HG03045 (cell line): ENCODE measurements around the gene ZNF296.
A peak's percentile ranks its signal among the peaks of the same experiment; 100 is the strongest.

Source experiments
- ATAC-seq: cut with Tn5 transposase; IDR thresholded peaks from one replicate; pipeline ENCODE4 v1.9.1; 2021; ENCODE audit warnings: mild to moderate bottlenecking, moderate library complexity; ENCODE audit not compliant: unreplicated experiment

The ZNF296 gene

DNA sequence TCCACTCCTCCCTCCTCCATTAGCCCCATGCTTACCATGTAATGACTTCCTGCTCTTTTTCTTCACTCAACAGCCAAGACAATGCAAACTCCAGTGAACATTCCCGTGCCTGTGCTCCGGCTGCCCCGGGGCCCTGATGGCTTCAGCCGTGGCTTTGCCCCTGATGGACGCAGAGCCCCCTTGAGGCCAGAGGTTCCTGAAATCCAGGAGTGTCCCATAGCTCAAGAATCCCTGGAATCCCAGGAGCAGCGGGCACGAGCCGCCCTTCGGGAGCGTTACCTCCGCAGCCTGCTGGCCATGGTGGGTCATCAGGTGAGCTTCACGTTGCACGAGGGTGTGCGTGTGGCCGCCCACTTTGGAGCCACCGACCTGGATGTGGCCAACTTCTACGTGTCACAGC lies 13.8 kb upstream of the ZNF296 start:
- ATAC-seq, result no peak

- no peak for ATAC-seq
Observed at GRCh38 chr19:45087531-45087930, 11.3 kb upstream of the ZNF296 start.

GRCh38 chr19:45086480-45086879 lies 10.2 kb upstream of the ZNF296 start:
- no peak for ATAC-seq

DNA sequence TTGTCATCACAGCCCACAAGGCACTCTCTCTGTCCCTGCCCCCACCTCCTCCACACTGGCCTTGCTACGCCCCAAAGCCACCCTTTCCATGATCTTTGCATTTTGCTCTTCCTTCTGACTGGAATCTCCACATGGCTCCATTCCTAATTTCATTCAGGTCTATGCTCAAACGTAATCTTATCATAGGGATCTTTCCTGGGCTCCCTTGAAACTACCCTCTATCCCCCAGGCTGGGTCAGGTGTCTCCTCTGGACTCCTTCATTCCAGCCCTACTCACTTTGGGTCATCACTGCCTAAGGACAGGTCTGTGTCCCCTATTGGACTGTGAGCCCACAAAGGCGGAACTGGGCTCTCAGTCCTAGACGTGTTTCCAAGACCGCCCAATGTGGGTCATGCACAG lies 5.9 kb upstream of the ZNF296 start:
- no peak for ATAC-seq

- no peak for ATAC-seq
Observed at GRCh38 chr19:45079911-45080370, 3.7 kb upstream of the ZNF296 start.

DNA sequence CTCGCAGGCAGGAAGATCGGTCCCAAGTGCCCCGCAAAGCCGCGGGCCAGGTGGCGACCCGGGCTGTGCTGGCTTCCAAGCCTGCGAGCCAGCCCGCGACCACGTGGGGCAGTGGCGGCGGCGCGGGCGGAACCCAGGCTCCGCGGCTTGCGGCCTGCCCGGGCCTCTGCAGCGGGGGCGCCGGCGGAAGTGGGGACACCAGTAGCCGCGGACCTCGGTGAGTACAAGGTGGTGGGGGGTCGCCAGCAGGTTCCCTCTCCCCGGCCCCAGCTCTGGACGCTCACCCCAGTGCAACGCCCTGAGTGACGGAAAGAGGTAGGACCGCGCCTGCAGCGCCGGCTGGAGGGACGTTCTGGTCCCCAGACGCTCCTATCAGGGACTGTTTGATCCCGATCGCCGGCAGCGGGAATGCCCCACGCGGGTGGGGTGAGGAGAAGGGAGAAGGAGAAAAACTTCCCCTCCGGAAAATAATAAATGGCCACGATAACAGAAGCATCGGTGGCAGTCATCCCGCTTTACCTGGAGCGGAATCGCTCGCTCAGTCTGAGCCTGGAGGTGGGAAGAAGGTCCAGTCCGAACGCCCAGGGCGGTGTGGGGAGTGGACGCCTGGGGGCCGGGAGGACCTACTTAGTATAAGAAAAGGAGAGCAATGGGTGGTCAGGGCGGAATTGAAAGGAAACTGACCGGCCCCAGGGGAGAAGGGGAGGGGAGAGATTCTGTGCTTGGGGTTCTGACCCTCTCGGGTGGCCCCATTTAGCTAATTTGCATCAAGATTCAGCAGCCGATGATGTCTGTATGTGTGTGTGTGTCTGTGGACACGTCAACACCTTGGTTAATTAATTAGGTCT lies 3.0 kb upstream of the ZNF296 start, which contains the start of gene GEMIN7:
TSS of gene GEMIN7 (plus strand) at position 198 of the 848 bp plus-strand sequence. CDS start 10,855 bp downstream, outside the sequence.
- peak; percentile 35 for ATAC-seq

DNA sequence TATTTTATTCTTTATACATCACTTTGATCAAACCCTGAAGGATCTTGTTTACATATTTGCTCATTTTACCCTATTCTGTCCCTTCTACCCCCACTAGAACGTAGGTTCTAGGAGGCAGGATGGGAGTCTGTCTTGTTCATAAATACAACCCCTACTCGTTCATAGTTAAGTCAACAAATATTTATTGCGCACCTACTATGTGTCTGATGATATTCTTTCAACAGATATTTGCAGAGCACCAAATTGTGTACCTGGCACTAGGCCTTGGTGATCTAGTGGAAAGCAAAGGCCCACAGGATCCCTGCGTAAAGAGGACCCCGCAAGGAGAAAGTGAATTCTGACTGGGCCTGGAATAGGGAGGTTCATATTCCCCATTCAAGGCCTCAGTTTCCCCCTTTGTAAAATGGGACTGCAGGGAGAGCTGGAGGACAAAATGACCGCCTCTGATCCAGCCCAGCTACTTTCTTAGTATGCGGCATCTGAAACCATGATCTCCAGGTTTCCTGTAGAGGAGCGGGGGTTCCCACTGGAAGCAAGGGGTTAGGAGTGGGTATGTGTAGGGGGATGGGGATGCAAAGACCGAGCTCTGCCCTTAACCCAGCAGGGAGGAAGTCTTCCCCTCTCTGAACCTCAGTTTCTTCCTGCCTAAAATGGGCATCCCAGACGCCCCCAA lies 2.2 kb upstream of the ZNF296 start:
- no peak for ATAC-seq

DNA sequence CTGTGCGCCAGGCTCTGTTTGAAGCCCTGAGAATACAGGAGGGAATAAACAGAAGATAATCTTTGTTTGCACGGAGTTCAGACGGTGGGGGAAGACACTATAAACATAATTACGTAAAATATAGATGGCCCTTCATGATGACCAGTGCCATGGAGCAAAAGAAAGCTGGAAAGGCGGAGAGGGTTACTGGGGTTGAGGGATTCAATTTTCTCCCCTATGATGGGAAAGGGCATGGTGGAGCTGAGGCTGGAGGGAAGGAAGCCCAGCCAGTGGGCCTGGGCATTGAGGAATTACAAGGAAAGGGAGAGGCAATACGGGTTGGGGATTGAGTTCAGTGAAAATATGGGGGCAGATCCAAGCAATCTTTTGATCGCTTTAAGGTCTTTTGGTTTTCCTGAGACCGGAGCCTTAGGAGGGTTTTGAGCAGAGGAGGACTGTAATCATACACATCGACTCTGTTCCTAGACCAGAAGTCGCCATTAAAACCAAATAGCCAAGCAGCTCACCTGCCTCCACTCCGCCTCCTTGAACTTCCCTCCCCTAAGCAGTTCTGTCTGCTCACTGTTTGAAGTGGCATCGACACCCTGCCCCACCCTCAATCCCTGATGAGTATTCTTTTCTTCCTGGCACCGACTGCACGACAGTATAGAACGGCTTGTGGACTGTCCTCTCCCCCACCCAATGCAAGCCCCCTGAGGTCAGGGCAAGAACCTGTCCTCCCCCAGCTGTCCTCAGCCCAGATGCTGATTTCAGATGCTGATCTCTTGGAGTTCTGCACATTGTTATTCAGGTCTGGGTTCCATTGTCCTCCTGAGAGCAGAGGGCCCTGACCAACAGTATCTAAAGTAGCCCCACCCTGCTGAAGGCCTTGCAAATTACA lies 813 bp upstream of the ZNF296 start:
- ATAC-seq, result no peak

GRCh38 chr19:45075301-45076028 lies 813 bp downstream of the ZNF296 start:
- peak; percentile 52 for ATAC-seq

DNA sequence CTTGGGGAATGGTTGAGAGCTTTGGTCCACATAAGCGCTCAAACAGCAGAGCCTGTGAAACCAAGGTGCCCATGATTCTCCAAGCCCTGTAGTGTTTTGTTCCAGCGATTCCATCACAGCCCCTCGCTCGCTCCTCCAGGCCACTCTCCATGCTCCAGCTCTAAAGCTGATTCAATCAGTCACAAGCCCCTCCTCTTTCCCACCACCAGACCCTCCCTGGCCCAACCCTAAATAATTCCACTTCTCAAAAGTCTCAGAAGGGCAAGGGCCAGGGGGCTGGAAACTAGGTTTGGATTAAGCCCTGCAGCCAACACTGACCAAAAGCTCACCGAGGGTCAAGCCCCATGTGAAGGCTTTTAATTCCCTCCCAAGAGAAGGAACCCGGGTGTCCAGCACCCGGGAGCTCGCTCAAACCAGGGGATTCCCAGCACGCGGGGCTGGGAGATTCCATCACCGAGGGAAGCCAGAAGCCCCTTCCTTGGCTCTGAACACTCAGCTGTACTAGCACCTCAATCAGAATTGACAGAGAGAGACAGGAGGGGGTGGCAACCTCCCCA lies 1.5 kb downstream of the ZNF296 start:
- peak; percentile 1 for ATAC-seq

DNA sequence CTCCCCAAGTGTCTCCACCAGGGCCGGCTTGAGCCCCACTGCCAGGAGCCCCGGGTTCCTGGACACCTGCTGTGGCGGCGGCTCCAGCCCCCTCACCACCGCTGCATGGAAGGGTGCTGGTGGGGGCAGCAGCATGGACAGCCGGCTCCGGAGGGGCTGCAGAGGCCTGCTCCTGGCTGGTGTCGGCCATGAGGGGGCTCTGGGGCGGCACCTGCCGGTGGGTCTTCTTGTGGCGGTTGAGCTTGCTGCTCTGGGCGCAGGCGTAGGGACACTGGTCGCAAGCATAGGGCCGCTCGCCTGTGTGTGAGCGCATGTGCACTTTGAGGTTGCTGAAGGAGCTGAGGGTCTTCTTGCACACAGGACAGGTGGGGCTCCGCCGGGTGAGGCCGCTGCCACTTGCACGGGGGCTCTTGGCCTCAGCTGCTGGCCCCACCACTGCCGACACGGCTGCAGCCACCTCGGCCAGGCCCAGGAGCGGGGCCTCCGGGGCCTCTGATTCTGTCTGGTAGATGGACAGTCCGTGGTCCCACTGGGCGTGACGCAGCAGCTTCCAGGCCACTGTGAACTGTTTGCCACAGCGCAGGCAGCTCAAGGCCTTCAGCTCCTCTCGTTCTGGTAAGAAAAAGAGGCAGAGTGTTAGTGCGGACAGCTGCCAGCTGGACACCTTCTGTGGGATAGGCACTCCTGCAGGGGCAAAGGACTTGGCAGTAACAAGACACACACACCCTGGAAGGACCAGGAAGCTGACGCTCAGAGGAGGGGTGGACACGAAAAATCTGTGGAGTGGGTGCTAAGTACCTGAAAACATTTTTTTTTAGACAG lies 4.1 kb downstream of the ZNF296 start:
- ATAC-seq, result no peak

DNA sequence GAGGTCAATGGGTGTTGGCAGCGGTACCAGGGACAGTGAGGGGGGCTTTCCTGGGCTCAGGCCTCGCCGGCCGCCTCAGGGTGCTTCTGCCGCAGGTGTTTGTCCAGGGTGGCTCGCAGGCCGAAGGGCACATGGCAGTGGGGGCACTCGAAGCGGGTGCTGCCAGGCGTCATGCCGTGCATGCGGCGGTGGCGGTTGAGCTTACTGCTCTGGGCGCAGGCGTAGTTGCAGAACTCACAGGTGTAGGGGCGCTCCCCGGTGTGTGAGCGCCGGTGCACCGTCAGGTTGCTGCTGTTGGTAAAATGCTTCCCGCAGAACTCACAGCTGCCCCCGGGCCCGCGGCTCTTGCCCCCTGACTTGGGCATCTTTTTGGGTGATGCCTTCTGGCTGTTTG lies 4.7 kb downstream of the ZNF296 start:
- ATAC-seq, result no peak

- no peak for ATAC-seq
Observed at GRCh38 chr19:45070861-45071544, 5.3 kb downstream of the ZNF296 start.

- ATAC-seq, result no peak
Observed at GRCh38 chr19:45070214-45070613, 6.1 kb downstream of the ZNF296 start.

GRCh38 chr19:45069056-45069455 lies 7.2 kb downstream of the ZNF296 start:
- no peak for ATAC-seq

DNA sequence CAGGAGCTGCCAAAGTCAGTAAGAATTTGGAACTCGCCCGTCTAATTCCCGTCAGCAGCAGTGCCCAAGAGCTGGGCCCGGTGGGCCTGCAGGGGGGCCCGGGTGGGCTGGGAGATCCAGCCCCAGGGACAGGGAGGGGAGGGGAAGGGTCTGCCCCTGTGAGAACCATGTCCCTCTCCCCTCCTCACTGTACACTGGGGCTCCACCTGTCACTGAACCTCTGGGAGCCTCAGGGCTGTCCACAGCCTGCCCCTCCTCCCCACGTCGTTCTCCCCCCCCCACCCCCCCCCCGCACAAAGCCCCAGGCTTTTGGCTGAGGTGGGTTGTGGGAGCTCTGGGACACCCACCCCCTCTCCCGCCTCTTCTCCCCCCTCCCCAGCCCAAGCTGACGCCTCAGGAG lies 8.2 kb downstream of the ZNF296 start:
- no peak for ATAC-seq

DNA sequence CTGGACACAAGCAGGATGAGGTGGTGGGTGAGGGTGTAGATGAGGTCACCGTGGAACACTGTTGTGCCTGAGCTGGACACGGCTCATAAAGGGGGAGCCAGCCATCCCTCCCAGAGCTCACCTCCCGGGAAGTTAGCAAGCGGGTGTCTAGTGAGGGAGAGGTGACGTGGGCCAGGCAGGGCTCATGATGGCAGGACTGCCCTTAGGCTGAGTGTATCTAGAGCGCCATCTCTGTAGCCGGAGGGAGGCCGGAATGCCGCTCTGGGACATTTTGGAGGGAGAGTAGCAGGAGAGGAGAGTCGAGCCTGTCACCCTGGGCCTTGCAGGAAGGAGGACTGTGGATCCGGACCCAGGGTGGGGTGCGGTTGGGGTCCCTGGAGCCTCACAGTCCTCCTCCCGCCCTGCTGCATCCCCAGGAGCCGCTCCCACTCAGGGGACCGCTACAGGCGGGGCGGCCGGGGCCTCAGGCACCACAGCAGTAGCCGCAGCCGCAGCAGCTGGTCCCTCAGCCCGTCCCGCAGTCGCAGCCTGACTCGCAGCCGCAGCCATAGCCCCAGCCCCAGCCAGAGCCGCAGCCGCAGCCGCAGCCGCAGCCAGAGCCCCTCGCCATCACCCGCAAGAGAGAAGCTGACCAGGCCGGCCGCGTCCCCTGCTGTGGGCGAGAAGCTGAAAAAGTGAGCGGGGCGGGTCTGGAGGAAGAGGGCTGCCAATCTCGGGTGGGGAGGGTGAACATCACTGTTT lies 9.2 kb downstream of the ZNF296 start:
- no peak for ATAC-seq
